Esophagus squamous epithelium (tissue), 5 donors: ENCODE data around the gene TLE3. TPM values are rescaled to one million over a fixed set of nuclear protein-coding genes. Genes with fewer than 3 reads are reported as not detected.

ENCODE experiments used
- DNase-seq: peaks from one replicate; lab custom pipeline; 2025; lab: John Stamatoyannopoulos, UW
- H3K27ac ChIP-seq, 4 donors: fragments of 200-600 bp; sonication (generic); one replicate each; pipeline ENCODE4 v1.5.1; 2016 to 2019; ENCODE audit warnings: mild to moderate bottlenecking in 1 of 4
- H3K27me3 ChIP-seq, 4 donors: fragments of 200-600 bp; sonication (generic); 1 replicate in 3 of 4; 2 replicates in 1 of 4; pipeline versions ENCODE4 v1.5.1 to v1.6.0; 2017 to 2021; ENCODE audit warnings: antibody characterized with exemption in 1 of 4
- H3K36me3 ChIP-seq, 3 donors: fragments of 200-600 bp; sonication (generic); one replicate each; pipeline ENCODE4 v1.5.1; 2016 to 2019
- H3K4me1 ChIP-seq, 3 donors: fragments of 200-600 bp; sonication (generic); one replicate each; pipeline ENCODE4 v1.5.1; 2017 to 2019
- H3K4me3 ChIP-seq, 4 donors: fragments of 200-600 bp; sonication (generic); 1 replicate in 3 of 4; 2 replicates in 1 of 4; pipeline ENCODE4 v1.5.1; 2016 to 2019; ENCODE audit warnings: mild to moderate bottlenecking in 2 of 4, moderate library complexity in 1 of 4
- H3K9me3 ChIP-seq, 3 donors: fragments of 200-600 bp; sonication (generic); one replicate each; pipeline ENCODE4 v1.5.1; 2016 to 2019
- POLR2A ChIP-seq, 4 donors: fragments of 450-650 bp; IDR thresholded peaks; one replicate each; pipeline ENCODE4 v1.6.1; 2017; ENCODE audit warnings: antibody characterized with exemption in 4 of 4, mild to moderate bottlenecking in 4 of 4, moderate library complexity in 3 of 4
- WGBS, 2 donors: methylation state at CpG; one replicate each; pipeline ENCODE4 v1.1.5; 2018; 5-methylcytosine and 5-hydroxymethylcytosine counted together
- intact Hi-C: fragments of 100-400 bp; cut with DNase I; formaldehyde crosslinking; loops from one replicate; pipeline ENCODE4 v1.15.0; 2022
- total RNA-seq, 4 donors: library from RNA; depleted of rRNA; stranded (reverse); fragments of >200 nt; gene quantifications; one replicate each; pipeline ENCODE4 v1.1.0, GENCODE V29; 2016
- TF ChIP-seq, protein P1 (sequence below), 6 experiments: fragments of 450-650 bp in 4 of 6; fragments of 200-600 bp in 2 of 6; sonication (generic) in 2 of 6; IDR thresholded peaks; one replicate each; pipeline ENCODE4 v1.5.1; 2016 to 2019; ENCODE audit warnings: antibody characterized with exemption in 6 of 6, mild to moderate bottlenecking in 4 of 6, moderate library complexity in 4 of 6
- donor health status: DM: yes; HTN: yes; CAD: no.

Gene TLE3
- total RNA-seq, 4 donors from 2014 or later = 49.6 to 133 (median 64.4) TPM

DNA sequence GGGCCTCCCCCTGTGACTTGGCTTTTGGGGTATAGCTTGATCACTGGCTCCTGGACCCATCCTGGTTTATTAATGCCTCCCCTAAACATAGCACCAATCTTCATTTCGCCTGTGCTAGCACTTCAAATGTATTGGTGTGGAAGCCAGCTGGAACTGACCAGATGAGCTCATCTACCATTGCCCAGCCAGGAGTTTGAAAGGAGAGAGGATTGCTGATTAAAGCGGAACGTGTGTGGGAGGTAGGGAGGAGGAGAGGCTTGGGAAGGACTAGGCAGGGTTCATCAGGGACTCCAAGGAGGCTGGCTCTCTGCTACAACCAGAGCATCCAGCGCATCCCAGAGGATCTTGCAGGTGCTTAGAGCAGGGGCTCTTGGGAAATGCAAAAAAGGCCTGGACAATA lies 34.4 kb upstream of the TLE3 start:
- no peak for DNase-seq
- 77 to 93% methylated on average over 3 to 4 of the region's 4 CpGs for WGBS, 2 donors
- H3K27ac ChIP-seq = no peak overlapping the region
- no peaks in the 10 kb centered on the region for H3K36me3 ChIP-seq
- intact Hi-C loops = no loop called here
- no peak overlapping the region for H3K4me3 ChIP-seq
- TF ChIP-seq, protein P1, sequence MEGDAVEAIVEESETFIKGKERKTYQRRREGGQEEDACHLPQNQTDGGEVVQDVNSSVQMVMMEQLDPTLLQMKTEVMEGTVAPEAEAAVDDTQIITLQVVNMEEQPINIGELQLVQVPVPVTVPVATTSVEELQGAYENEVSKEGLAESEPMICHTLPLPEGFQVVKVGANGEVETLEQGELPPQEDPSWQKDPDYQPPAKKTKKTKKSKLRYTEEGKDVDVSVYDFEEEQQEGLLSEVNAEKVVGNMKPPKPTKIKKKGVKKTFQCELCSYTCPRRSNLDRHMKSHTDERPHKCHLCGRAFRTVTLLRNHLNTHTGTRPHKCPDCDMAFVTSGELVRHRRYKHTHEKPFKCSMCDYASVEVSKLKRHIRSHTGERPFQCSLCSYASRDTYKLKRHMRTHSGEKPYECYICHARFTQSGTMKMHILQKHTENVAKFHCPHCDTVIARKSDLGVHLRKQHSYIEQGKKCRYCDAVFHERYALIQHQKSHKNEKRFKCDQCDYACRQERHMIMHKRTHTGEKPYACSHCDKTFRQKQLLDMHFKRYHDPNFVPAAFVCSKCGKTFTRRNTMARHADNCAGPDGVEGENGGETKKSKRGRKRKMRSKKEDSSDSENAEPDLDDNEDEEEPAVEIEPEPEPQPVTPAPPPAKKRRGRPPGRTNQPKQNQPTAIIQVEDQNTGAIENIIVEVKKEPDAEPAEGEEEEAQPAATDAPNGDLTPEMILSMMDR (IDR thresholded peaks at IDR 0.05) = no peak
- no peak for TF ChIP-seq POLR2A (IDR thresholded peaks at IDR 0.05)
- H3K27me3 ChIP-seq = peaks cover 0 to 21% (median 0%) of the 10 kb centered on the region in 4 donors
- peaks cover 0 to 5% (median 3%) of the 10 kb centered on the region in 3 donors for H3K4me1 ChIP-seq
- H3K9me3 ChIP-seq = no peaks in the 10 kb centered on the region

DNA sequence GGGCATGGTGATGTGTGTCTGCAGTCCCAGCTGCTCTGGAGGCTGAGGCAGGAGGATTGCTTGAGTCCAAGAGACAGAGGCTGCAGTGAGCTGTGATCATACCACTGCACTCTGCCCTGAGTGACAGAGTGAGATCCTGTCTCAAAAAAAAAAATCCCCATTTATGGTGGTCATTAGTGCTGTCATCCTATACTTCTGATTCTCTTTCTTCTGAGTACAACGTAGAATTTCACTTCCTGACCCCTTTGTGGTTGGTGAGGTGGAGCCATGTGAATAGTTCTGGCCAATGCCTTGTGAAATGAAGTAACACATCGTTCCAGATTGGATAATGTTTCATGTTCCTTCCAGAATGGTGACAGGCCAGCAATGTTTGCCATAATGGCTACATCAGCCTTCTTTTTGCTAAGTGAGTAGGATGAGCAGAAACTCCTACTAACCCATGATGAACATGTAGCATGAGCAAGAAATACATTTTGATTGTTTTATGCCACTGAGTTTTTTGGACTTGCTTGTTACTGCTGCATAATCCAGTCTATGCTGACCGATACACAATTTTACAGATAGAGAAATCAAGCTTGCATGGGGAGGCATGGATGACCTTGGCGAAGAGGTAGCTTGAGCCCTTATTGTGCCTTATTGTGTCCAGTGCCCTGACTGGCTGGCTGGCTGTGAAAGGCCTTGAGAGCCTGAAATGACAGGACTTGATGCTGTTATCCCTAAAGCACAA lies 30.9 kb upstream of the TLE3 start:
- WGBS, 2 donors = 81 to 92% methylated on average over 4 of the region's 4 CpGs
- intact Hi-C loops = no loop called here
- Histone ChIP-seq H3K4me3 (no peak overlapping the region), H3K27me3 (peaks cover 0 to 45% (median 0%) of the 10 kb centered on the region in 4 donors), H3K36me3 (no peaks in the 10 kb centered on the region), H3K27ac (no peak overlapping the region), H3K9me3 (no peaks in the 10 kb centered on the region), H3K4me1 (peaks cover 0 to 12% (median 3%) of the 10 kb centered on the region in 3 donors)
- TF ChIP-seq POLR2A (IDR thresholded peaks at IDR 0.05) = no peak
- TF ChIP-seq, protein P1 (IDR thresholded peaks at IDR 0.05) = no peak
- no peak for DNase-seq

DNA sequence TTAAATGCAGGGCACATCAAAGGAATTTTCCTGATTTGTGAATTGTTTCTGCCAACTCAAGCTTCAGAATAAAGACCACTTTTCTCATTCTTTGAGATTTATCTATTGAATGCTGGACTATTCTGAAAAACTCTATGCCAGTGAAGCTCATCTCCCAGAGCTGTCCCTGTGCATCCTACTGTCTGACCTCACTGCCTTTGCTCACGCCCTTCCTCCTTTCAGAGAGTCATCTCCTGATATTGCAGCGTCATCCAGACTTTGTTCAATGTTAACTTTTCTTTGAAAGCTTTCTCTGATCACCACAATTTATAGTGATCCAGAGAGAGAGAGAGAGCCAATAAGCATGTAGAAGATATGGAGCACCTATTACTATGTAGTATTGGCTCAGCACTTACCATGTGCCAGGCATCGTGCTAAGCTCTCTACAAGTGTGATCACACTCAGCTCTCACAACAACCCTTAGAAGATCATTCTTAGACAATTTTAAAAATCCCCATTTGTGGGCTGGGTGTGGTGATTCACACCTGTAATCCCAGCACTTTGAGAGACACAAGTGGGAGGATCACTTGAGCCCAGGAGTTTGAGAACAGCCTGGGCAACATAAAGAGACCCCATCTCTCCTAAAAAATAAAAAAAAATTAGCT lies 30.2 kb upstream of the TLE3 start:
- no peak for TF ChIP-seq POLR2A (IDR thresholded peaks at IDR 0.05)
- TF ChIP-seq, protein P1 (IDR thresholded peaks at IDR 0.05) = no peak
- no peaks in the 10 kb centered on the region for H3K9me3 ChIP-seq
- H3K36me3 ChIP-seq = no peaks in the 10 kb centered on the region
- intact Hi-C loops = no loop called here
- H3K4me1 ChIP-seq = peaks cover 0 to 13% (median 3%) of the 10 kb centered on the region in 3 donors
- DNase-seq = no peak
- H3K4me3 ChIP-seq = no peak overlapping the region
- WGBS, 2 donors = 60 to 75% methylated on average over 3 of the region's 3 CpGs
- peaks cover 0 to 48% (median 0%) of the 10 kb centered on the region in 4 donors for H3K27me3 ChIP-seq
- H3K27ac ChIP-seq = no peak overlapping the region

DNA sequence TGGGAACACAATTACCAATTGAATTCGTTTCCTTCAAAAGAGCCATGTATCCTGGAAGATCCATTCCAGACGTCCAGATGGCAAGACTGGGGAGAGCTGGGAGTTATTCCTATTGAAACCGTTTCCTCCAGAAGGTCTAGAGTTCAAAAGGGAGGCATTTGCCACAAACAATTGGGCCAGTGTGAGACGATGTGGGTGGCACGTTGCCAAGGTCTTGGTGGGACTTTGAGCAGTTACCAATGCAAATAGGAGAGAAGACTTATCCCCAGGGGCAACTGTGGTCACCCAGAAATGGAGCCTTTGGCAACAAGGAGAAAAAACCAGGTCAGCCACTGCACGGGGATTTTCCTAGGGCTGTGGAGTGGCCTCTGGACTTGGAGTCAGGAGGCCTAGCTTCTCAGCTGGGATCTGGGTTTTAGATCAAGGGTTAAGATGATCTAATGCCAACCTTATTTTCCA lies 29.6 kb upstream of the TLE3 start:
- no peak for DNase-seq
- Histone ChIP-seq H3K4me3 (no peak overlapping the region), H3K4me1 (peaks cover 0 to 18% (median 3%) of the 10 kb centered on the region in 3 donors), H3K36me3 (no peaks in the 10 kb centered on the region), H3K27ac (no peak overlapping the region), H3K9me3 (no peaks in the 10 kb centered on the region), H3K27me3 (peaks cover 0 to 51% (median 0%) of the 10 kb centered on the region in 4 donors)
- 37 to 43% methylated on average over 6 of the region's 6 CpGs for WGBS, 2 donors
- intact Hi-C loops = no loop called here
- no peak for TF ChIP-seq POLR2A (IDR thresholded peaks at IDR 0.05)
- TF ChIP-seq, protein P1 (IDR thresholded peaks at IDR 0.05) = no peak

DNA sequence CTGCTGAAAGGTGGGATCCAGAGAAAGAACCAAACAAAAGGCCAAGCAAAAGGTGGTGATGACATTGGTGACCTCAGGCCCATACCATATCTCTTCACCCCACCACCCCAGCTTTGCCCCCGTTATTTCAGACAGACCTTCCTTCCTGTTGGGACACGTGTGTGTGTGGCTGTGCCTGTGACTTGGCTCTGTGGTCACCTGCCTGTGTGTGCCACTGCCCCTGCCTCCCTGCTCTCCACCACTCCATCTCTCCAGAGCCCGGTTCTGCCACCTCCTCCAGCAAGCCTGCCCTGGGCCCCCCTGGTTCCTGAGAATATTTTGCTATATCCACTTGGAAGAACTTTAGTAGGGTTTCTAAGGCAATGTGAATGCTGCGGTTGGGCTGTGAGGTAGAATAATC lies 28.6 kb upstream of the TLE3 start:
- H3K4me1 ChIP-seq = peaks cover 0 to 28% (median 11%) of the 10 kb centered on the region in 3 donors

More for the DNA sequence above, 28.6 kb upstream of the TLE3 start:
- no peak for DNase-seq
- intact Hi-C loops = no loop called here
- TF ChIP-seq, protein P1 (IDR thresholded peaks at IDR 0.05) = no peak
- TF ChIP-seq POLR2A (IDR thresholded peaks at IDR 0.05) = no peak
- Histone ChIP-seq H3K27ac (no peak overlapping the region), H3K4me3 (no peak overlapping the region), H3K9me3 (no peaks in the 10 kb centered on the region), H3K27me3 (peaks cover 0 to 51% (median 0%) of the 10 kb centered on the region in 4 donors), H3K36me3 (no peaks in the 10 kb centered on the region)
- whole genome bisulfite sequencing, 2 donors = 50 to 64% methylated on average over 3 to 4 of the region's 4 CpGs
